Urinary bladder (tissue), 4 donors: ENCODE measurements around the gene CTSD. TPM values are rescaled to one million over a fixed set of nuclear protein-coding genes. Genes with fewer than 3 reads are reported as not detected.

Experiments
- DNase-seq: peaks from one replicate; pipeline ENCODE4 v3.0.0-alpha.2; 2015; ENCODE audit errors: extremely low spot score
- H3K27ac ChIP-seq: one replicate; pipeline ENCODE4 v1.5.1; 2013; ENCODE audit warnings: low read depth, mild to moderate bottlenecking, moderate library complexity
- H3K36me3 ChIP-seq: one replicate; pipeline ENCODE4 v1.6.1; 2013; ENCODE audit warnings: mild to moderate bottlenecking, moderate library complexity; ENCODE audit not compliant: insufficient read depth
- H3K4me1 ChIP-seq: one replicate; pipeline ENCODE4 v1.6.1; 2013; ENCODE audit warnings: mild to moderate bottlenecking, moderate library complexity; ENCODE audit not compliant: insufficient read depth
- H3K4me3 ChIP-seq: one replicate; pipeline ENCODE4 v1.5.1; 2013; ENCODE audit warnings: low read depth, low read length
- WGBS: extraction: QIAGEN DNeasy Blood & Tissue Kit; methylation state at CpG from one replicate; pipeline ENCODE4 v1.1.7; 2013; 5-methylcytosine and 5-hydroxymethylcytosine counted together
- polyA plus RNA-seq: library from polyadenylated mRNA; stranded (reverse); fragments of 200-250 nt; gene quantifications from one replicate; pipeline ENCODE4 v1.2.3, GENCODE V29; 2013
- total RNA-seq: library from RNA; depleted of rRNA; stranded (reverse); fragments of >200 nt; gene quantifications from one replicate; pipeline ENCODE4 v1.2.3, GENCODE V29; 2014
- donor health status: healthy with polysubstance abuse.
- donor health status: healthy.

CTSD gene
- total and polyA plus RNA-seq, 2 donors, result 76.4 to 495 TPM

DNA sequence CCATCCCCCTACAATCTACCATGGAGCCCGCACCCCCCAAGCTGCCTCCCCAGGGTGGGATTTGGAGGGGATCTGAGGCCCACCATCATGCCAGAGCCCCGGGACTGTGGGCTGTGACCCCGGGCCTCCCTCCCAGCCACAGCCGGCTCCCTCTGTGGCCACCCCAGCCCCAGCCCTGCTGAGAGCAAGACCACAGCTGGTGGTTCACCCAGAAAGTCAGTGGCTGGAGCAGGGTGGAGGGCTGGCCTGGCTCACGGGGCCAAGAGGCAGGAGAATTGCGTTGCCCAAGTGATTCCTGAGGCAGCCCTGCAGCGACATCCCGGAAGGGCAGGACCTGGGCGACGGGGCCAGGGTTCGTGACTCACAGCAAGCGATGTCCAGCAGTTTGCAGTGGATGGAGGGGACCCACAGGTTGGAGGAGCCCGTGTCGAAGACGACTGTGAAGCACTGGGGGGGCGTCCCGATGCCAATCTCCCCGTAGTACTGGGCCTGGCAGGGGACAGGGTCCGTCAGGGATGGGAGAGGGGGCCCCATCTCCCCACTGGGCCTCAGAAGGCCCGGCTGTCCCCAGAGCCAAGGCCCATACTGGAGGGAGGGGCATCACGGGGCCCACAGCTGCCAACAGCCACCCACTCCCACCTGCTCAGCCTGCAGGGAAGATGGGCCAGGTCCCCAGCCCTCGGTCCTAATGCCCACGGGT lies 4.4 kb downstream of the CTSD start:
- H3K4me1 ChIP-seq, result no peaks in the 10 kb centered on the region
- peaks cover 6% of the 10 kb centered on the region for H3K36me3 ChIP-seq
- H3K4me3 ChIP-seq, result no peak overlapping the region
- no peak overlapping the region for H3K27ac ChIP-seq
- no peak for DNase-seq
- WGBS, result 90% methylated on average over 23 of the region's 23 CpGs

DNA sequence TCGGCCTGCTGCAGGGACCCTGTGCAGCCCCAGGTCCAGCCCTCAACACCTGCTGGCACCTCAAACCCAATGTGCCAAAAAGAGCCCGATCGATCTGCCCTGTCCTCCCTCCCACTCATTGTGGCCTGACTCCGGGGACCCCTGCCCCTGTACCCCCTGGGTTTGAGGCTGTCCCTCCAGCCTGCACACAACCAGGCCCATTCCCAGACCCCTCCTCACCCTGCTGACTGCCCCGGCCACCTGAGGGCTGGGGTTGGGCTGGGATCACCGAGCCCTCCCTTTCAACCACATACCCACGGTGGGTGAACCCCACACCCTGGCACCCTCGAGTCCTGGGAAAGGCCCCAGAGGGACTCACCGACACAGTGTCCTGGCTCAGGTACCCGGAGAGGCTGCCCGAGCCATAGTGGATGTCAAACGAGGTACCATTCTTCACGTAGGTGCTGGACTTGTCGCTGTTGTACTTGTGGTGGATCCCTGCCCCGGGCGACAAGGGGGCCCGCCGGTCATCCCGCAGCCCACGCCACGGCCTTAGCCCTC lies 5.0 kb downstream of the CTSD start:
- no peak overlapping the region for H3K4me3 ChIP-seq
- WGBS, result 86% methylated on average over 21 of the region's 21 CpGs
- no peaks in the 10 kb centered on the region for H3K4me1 ChIP-seq
- H3K27ac ChIP-seq, result no peak overlapping the region
- no peak for DNase-seq
- H3K36me3 ChIP-seq, result peaks cover 6% of the 10 kb centered on the region

DNA sequence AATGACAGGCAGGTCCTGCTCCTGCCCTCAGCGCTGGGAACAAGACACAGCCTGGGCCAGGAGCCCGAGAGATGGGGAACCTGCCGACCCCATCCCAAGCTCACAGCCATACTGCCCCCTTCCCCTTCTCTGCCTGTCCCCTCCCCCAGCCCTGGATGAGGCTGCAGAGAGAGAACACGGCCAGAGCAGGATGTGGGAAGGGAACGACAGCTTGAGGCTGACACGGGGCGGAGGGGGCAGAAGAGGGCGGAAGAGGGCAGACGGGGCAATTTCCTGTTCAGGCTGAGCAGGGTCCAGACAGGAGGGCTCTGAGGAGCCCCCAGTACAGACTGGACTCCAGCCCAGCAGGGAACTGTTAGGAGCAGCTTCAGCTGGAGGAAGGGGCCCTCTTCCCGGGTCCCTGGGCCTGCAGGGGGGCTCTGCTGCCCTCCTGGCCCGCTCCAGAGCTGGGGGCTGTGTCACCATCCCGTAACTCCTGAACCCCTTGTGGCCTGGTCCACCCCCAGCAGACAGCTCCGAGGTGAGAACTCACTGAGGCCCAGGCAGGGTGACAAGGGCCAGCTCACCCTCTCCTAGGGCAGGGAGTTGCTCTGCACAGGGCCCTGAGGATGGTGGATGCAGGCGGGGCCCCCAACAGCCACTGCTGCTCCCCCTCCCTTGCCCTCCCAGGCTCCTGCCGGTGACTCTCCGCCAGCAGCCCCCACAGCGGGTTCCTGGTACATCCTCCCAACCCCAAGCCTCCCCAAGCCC lies 5.7 kb downstream of the CTSD start:
- H3K4me1 ChIP-seq, result no peaks in the 10 kb centered on the region
- no peak for DNase-seq
- H3K27ac ChIP-seq, result no peak overlapping the region
- WGBS, result 68% methylated on average over 17 of the region's 17 CpGs
- peaks cover 6% of the 10 kb centered on the region for H3K36me3 ChIP-seq
- no peak overlapping the region for H3K4me3 ChIP-seq

DNA sequence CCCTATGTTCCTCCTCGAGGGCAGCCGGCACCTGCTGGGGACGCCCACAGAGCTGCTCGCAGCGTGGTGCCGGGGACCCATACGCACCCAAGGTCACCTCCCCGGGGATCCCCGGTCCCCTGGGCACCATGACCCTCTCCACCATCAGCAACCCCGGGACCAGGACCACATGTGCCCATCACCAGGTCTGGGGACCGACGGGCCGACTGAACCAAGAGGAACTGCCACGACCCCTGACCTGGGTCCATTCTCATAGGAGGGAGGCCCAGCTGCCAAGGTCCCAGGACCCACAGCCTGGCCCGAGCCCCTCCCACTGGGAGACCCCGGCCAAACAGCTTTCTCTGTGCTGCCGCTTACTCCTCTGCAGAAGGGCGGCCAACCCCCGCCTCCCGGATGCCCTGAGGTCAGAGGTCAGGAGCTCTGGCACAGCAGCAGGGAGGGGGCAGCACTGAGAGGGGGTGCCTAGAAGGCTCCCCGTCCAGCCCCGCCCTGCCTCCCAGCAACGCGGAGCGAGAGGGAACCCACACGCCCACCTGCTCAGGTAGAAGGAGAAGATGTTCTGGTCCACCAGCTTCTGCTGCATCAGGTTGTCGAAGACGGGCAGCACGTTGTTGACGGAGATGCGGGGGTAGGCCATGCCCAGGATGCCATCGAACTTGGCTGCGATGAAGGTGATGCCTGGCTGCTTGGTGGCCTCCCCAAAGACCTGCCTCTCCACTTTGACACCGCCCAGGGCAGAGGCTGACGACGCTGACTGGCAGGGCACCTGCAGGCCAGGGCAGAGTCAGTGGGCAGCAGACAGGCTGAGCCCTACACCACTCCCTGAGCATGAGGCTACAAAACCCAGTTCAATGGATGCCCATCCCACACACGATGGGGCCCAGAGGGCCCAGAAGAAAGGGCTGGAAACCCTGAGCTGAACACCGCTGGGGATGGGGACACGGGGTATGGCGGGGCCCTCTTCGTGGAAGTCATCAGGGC lies 6.6 kb downstream of the CTSD start:
- Histone ChIP-seq H3K27ac (no peak overlapping the region), H3K4me1 (no peaks in the 10 kb centered on the region), H3K4me3 (no peak overlapping the region), H3K36me3 (peaks cover 6% of the 10 kb centered on the region)
- no peak for DNase-seq
- 88% methylated on average over 41 of the region's 41 CpGs for WGBS

DNA sequence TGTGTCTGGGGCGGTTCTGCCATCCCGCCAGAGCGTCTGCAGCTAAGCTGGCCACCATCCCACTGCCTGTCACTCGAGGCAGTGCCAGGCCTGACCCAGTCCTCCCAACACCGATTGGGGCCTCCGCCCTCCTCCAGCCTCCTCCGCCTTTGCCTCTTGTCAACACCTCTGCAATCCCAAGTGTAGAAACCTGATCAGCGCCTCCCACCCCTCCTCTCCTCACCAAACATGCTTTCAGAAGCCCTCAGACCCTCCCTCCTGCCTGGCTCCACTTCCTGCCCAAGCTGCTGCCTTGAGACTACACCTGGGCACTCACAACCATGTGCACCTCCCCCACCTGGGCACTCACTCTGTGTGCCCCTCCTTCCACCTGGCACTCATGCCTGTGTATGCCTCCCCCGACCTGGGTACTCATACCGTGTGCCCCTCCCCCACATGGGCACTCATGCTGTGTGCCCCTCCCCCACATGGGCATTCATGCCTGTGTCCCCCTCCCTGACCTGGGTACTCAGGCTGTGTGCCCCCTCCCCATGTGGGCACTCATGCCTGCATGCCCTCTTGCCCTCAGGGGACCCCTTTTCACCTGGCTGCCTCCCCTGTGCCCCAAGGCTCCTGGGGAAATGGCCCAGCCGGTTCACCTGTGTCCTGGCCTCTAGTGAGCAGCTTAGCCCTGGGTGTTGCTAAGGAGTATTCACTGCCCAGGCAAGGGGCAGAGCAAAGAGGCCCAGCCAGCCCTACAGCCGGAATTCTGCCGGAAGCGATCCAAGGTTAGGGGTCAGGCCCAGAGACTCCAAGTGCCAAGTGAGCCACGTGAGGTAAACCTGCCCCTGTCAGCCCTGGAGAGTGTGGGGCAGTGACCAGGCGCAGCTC lies 7.8 kb downstream of the CTSD start:
- Histone ChIP-seq H3K4me1 (no peaks in the 10 kb centered on the region), H3K27ac (no peak overlapping the region), H3K4me3 (no peak overlapping the region), H3K36me3 (peaks cover 6% of the 10 kb centered on the region)
- WGBS, result 80% methylated on average over 16 of the region's 16 CpGs
- no peak for DNase-seq

DNA sequence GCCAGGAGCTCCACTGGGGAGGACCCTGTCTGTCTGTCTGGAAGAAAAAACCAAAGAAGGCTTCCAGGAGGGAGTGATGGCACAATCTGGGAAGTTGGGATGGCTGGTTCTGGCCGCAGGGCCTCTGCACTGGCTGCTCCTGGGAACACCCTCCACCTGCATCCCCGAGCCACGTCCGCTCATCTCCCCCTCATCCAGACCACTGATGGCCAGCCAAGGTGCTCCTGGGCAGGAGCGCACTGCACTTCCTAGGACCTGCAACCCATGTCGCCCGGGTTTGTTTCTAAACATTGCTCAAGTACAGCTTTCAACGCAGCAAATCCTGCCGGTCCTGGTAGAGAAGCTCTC lies 8.4 kb downstream of the CTSD start:
- Histone ChIP-seq H3K4me1 (no peaks in the 10 kb centered on the region), H3K36me3 (peaks cover 6% of the 10 kb centered on the region), H3K4me3 (no peak overlapping the region), H3K27ac (no peak overlapping the region)
- WGBS, result 86% methylated on average over 9 of the region's 9 CpGs
- DNase-seq, result no peak

DNA sequence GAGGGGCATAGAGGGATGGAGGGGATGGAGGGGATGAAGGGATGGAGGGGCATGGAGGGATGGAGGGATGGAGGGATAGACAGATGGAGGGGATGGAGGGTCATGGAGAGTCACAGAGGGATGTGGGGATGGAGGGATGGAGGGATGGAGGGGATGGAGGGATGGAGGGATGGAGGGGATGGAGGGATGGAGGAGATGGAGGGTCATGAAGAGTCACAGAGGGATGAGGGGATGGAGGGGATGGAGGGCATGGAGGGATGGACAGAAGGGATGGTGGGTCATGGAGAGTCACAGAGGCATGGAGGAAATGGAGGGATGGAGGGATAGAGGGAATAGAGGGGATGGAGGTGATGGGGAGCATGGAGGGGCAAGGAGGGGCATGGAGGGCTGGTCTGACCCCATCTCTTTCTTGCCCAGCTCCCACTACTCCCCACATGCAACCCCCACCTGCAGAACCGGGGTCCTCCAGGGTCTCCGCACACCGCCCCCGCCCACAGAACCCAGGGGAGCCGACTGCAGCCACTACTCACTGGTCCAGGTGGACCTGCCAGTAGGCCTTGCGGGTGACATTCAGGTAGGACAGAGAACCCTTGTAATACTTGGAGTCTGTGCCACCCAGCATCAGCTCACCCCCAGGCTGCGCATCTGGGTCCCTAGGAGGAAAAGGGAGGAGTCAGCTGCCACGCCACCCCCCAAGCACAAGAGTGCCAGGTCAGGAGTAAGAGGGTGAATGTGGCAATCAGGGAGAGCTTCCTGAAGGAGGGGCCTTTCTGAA lies 9.2 kb downstream of the CTSD start:
- H3K36me3 ChIP-seq, result peaks cover 6% of the 10 kb centered on the region
- DNase-seq, result no peak
- no peak overlapping the region for H3K27ac ChIP-seq
- WGBS, result 95% methylated on average over 8 of the region's 8 CpGs
- no peak overlapping the region for H3K4me3 ChIP-seq
- no peaks in the 10 kb centered on the region for H3K4me1 ChIP-seq

DNA sequence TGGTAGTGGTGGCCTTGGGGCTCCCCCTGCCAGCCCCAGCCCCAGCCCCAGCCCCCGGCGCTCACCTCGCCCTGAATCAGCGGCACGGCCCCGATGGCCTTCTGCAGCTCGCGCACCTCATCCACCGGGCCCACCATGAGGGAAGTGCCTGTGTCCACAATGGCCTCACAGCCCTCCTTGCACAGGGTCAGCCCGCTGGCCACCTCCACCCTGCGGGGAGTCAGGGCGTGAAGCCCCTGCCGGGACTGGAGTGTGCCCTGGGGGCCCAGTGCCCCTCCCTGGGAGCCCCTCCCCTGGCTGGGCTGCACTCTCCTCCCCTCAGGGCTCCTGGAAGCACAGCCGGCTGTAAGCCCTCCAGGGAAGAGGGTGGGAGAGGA lies 9.8 kb downstream of the CTSD start:
- H3K4me1 ChIP-seq, result no peaks in the 10 kb centered on the region
- WGBS, result 87% methylated on average over 14 of the region's 14 CpGs
- H3K27ac ChIP-seq, result no peak overlapping the region
- no peak overlapping the region for H3K4me3 ChIP-seq
- no peak for DNase-seq
- H3K36me3 ChIP-seq, result peaks cover 6% of the 10 kb centered on the region

DNA sequence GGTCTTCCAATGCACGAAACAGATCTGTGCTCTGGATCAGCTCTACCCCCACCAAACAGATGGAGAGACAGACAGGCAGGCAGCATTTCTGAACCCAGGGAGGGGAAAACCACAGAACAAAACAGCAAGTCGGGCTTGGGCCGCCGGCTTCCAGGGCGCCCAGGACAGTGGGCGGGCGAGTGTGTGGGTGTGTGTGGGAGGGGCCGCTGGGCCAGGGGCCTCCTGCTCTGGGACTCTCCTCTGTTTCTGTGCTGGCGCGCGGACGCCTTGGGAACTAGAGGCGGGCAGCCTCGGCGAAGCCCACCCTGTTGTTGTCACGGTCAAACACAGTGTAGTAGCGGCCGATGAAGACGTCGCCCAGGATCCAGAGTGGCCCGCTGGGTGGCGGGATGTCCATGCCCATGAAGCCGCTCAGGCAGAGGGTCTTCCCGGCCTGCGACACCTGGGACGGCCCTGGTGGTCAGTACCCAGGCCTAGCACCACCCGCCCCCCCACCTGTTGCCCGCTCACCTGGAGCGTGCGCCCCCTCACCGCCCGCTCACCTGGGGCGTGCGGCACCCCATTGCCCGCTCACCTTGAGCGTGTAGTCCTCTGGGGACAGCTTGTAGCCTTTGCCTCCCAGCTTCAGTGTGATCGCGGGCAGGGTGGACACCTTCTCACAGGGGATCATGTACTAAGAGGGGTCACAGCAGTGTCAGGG lies 10.3 kb downstream of the CTSD start:
- no peak overlapping the region for H3K4me3 ChIP-seq
- peaks cover 6% of the 10 kb centered on the region for H3K36me3 ChIP-seq
- H3K4me1 ChIP-seq, result no peaks in the 10 kb centered on the region
- no peak for DNase-seq
- no peak overlapping the region for H3K27ac ChIP-seq
- 93% methylated on average over 38 of the region's 38 CpGs for WGBS

DNA sequence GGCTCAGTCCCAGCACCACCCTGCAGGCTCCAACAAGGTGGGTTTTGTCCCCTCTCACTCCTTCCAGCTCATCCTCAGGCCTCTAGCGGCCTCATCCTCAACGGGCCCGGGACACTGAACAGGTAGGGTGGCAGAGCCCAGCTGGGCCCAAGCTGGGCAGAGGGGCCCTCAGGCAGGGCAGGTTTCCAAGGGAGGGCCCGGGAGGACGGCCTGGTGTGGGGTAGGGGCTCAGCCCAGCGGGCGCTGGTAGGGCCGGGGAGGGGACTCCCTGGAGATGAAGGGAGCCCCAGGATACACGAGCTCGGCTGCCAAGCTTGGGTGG lies 10.9 kb downstream of the CTSD start:
- H3K36me3 ChIP-seq, result peaks cover 4% of the 10 kb centered on the region
- WGBS, result 89% methylated on average over 10 of the region's 10 CpGs

DNA sequence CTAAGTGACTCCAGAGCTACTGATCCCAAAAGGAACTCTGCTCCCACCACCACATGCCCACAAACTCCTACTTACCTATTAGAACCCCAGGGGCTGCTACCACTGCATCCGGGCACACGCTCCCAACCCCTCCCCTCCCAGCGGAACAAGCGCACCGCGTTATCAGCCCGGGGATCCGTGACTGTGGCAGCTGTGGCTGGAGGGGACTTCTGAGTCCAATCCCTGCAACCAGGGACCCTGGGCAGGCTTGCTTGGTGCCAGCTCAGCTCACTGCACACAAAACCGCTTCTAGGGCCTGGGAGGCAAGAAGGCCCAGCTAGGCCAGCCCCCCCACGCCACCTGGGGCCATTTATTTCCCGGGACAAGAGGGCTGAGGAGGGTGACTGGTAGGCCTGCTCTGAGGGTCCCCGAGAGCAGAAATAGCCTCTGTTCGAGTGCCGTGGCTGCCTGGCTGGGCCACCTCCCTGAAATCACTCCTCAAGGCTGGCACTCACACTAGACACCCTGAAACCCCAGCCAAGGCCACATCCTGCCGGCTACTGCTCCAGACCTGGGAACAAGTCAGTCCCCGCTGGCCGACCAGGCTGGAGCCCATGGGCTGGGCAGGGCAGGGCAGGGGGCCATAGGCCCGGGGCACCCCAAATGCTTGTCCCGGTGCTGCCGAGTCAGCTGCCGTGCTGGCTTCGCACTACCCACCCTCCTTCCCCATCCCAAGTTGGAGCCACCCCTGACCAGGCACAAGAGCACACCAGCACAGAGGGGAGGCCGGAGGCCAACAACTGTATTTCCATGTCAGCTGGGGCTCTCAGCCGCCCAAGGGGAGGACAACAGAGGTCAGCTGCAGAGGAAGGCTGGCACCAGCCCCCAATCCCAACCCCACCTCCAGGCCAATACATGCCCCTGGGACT lies 11.5 kb downstream of the CTSD start:
- H3K4me1 ChIP-seq, result no peaks in the 10 kb centered on the region
- 88% methylated on average over 24 of the region's 24 CpGs for WGBS
- H3K27ac ChIP-seq, result no peak overlapping the region
- peaks cover 4% of the 10 kb centered on the region for H3K36me3 ChIP-seq
- H3K4me3 ChIP-seq, result no peak overlapping the region
- DNase-seq, result no peak

More for the DNA sequence above, 10.9 kb downstream of the CTSD start:
- Histone ChIP-seq H3K27ac (no peak overlapping the region), H3K4me3 (no peak overlapping the region), H3K4me1 (no peaks in the 10 kb centered on the region)
- no peak for DNase-seq
